GM12875 (cell line): Measurements from ENCODE around the gene NRG3.

ENCODE experiments used
- H3K4me3 ChIP-seq: one replicate; pipeline ENCODE4 v1.5.1; 2011; ENCODE audit warnings: low read depth, low read length, control low read depth
- CTCF ChIP-seq: IDR thresholded peaks from 2 replicates; pipeline ENCODE4 v1.5.1; 2011; ENCODE audit warnings: low read depth, mild to moderate bottlenecking, control low read depth, inconsistent platforms, low read length, moderate library complexity, borderline replicate concordance; ENCODE audit not compliant: insufficient read depth

NRG3 gene

GRCh38 chr10:81917666-81918065 lies 42.7 kb downstream of the NRG3 start:
- no peak for TF ChIP-seq CTCF

GRCh38 chr10:81918766-81919165 lies 43.8 kb downstream of the NRG3 start:
- no peak overlapping the region for H3K4me3 ChIP-seq
- no peak for TF ChIP-seq CTCF

More at GRCh38 chr10:81917666-81918065, 42.7 kb downstream of the NRG3 start:
- no peak overlapping the region for H3K4me3 ChIP-seq

GRCh38 chr10:81920213-81920829 lies 45.3 kb downstream of the NRG3 start:
- TF ChIP-seq CTCF: peak; percentile 70
- no peak overlapping the region for H3K4me3 ChIP-seq

GRCh38 chr10:81928119-81928518 lies 53.1 kb downstream of the NRG3 start:
- no peak overlapping the region for H3K4me3 ChIP-seq
- TF ChIP-seq CTCF: no peak

GRCh38 chr10:81943583-81943982 lies 68.6 kb downstream of the NRG3 start:
- TF ChIP-seq CTCF: no peak
- no peak overlapping the region for H3K4me3 ChIP-seq

- no peak for TF ChIP-seq CTCF
Observed at GRCh38 chr10:81944609-81945008, 69.6 kb downstream of the NRG3 start.

GRCh38 chr10:81949283-81949682 lies 74.3 kb downstream of the NRG3 start:
- TF ChIP-seq CTCF: no peak
- H3K4me3 ChIP-seq: no peak overlapping the region

More at GRCh38 chr10:81944609-81945008, 69.6 kb downstream of the NRG3 start:
- H3K4me3 ChIP-seq: no peak overlapping the region
